ENCODE measurements around the gene FAM120B. TPM values are rescaled to one million over a fixed set of nuclear protein-coding genes. Genes with fewer than 3 reads are reported as not detected.

The FAM120B gene
- total RNA-seq, 1 experiment from 2014 or later: 25.2 TPM

GRCh38 chr6:170286246-170286933, 20.2 kb upstream of the FAM120B start:
- CTCF ChIA-PET: no interaction called here
- no peaks in the 10 kb centered on the region for H3K79me2 ChIP-seq (ENCODE audit: insufficient read depth, low read length)
- H3K27ac ChIP-seq (ENCODE audit: low read depth, low read length): no peak overlapping the region
- no TSS peak for BruUV-seq (replicated peaks)
- no peaks in the 10 kb centered on the region for H3K9me3 ChIP-seq (ENCODE audit: control insufficient read depth in 1 of 2, insufficient read depth in 1 of 2, low read depth in 1 of 2, low read length in 2 of 2)
- DNase-seq (ENCODE audit: low read depth, low spot score) (no peak), ATAC-seq (no peak)
- H4K20me1 ChIP-seq (ENCODE audit: insufficient read depth): no peaks in the 10 kb centered on the region
- intact Hi-C loops (cut with micrococcal nuclease): no loop called here
- no peaks in the 10 kb centered on the region for H3K27me3 ChIP-seq (ENCODE audit: insufficient read depth, low read length)
- no peak overlapping the region for H3K4me2 ChIP-seq (ENCODE audit: low read length)
- POLR2A ChIA-PET: no interaction called here
- RAD21 ChIA-PET (ENCODE audit: low non-redundant PET in 1 of 2, low total read pairs in 2 of 2, uncharacterized antibody in 2 of 2, unreplicated experiment in 2 of 2): no interaction called here
- H3K9ac ChIP-seq (ENCODE audit: low read length): no peak overlapping the region
- no peaks in the 10 kb centered on the region for H3K9me2 ChIP-seq (ENCODE audit: insufficient read depth)
- peaks cover 0 to 7% of the 10 kb centered on the region in 2 experiments; a peak in 2 of 4 replicates for H3K4me1 ChIP-seq (ENCODE audit: control insufficient read depth in 1 of 2, insufficient read depth in 2 of 2, low read length in 2 of 2)
- TF ChIP-seq SP1 (IDR thresholded peaks at IDR 0.05; ENCODE audit: low read depth) (no peak), CBX3 (IDR thresholded peaks at IDR 0.05; ENCODE audit: low read depth) (no peak)
- H3K36me3 ChIP-seq (ENCODE audit: control insufficient read depth in 1 of 2, insufficient read depth in 2 of 2, low read length in 2 of 2): no peaks in the 10 kb centered on the region; a peak in 1 of 4 replicates
- H2AFZ ChIP-seq (ENCODE audit: low read depth, low read length, poor library complexity, severe bottlenecking): no peak overlapping the region
- no peak overlapping the region for H3K4me3 ChIP-seq (replicated peaks in 1 of 2; ENCODE audit: low read depth in 1 of 2, low read length in 2 of 2)

DNA sequence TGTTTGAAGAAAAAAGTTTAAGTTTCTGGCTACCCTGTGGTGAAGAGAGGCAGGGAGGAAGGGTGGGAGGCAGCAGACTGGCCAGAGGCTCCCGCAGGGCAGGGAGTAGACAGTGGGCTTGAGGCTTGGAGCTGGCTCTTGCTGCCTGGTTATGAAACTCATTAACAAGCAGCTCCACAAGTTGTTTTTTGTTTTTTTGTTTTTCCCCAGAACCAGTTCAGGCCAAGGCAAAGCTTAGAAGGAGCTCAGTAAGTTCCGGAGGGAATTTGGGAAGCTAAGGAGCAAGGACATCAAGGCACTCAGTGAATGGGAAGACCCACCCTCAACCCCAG, 19.7 kb upstream of the FAM120B start:
- Histone ChIP-seq H2AFZ (ENCODE audit: low read depth, low read length, poor library complexity, severe bottlenecking) (no peak overlapping the region), H3K9ac (ENCODE audit: low read length) (no peak overlapping the region), H3K27me3 (ENCODE audit: insufficient read depth, low read length) (no peaks in the 10 kb centered on the region), H3K79me2 (ENCODE audit: insufficient read depth, low read length) (no peaks in the 10 kb centered on the region), H3K9me2 (ENCODE audit: insufficient read depth) (no peaks in the 10 kb centered on the region), H3K4me1 (ENCODE audit: control insufficient read depth in 1 of 2, insufficient read depth in 2 of 2, low read length in 2 of 2) (peaks cover 0 to 7% of the 10 kb centered on the region in 2 experiments; a peak in 2 of 4 replicates), H3K4me2 (ENCODE audit: low read length) (no peak overlapping the region), H3K4me3 (replicated peaks in 1 of 2; ENCODE audit: low read depth in 1 of 2, low read length in 2 of 2) (no peak overlapping the region), H3K9me3 (ENCODE audit: control insufficient read depth in 1 of 2, insufficient read depth in 1 of 2, low read depth in 1 of 2, low read length in 2 of 2) (no peaks in the 10 kb centered on the region), H4K20me1 (ENCODE audit: insufficient read depth) (no peaks in the 10 kb centered on the region), H3K27ac (ENCODE audit: low read depth, low read length) (no peak overlapping the region), H3K36me3 (ENCODE audit: control insufficient read depth in 1 of 2, insufficient read depth in 2 of 2, low read length in 2 of 2) (no peaks in the 10 kb centered on the region; a peak in 1 of 4 replicates)
- POLR2A ChIA-PET: no interaction called here
- DNase-seq (ENCODE audit: low read depth, low spot score): no peak
- intact Hi-C loops (cut with micrococcal nuclease): no loop called here
- CTCF ChIA-PET: no interaction called here
- no TSS peak for BruUV-seq (replicated peaks)
- no peak for ATAC-seq
- RAD21 ChIA-PET (ENCODE audit: low non-redundant PET in 1 of 2, low total read pairs in 2 of 2, uncharacterized antibody in 2 of 2, unreplicated experiment in 2 of 2): no interaction called here
- TF ChIP-seq, protein P1, sequence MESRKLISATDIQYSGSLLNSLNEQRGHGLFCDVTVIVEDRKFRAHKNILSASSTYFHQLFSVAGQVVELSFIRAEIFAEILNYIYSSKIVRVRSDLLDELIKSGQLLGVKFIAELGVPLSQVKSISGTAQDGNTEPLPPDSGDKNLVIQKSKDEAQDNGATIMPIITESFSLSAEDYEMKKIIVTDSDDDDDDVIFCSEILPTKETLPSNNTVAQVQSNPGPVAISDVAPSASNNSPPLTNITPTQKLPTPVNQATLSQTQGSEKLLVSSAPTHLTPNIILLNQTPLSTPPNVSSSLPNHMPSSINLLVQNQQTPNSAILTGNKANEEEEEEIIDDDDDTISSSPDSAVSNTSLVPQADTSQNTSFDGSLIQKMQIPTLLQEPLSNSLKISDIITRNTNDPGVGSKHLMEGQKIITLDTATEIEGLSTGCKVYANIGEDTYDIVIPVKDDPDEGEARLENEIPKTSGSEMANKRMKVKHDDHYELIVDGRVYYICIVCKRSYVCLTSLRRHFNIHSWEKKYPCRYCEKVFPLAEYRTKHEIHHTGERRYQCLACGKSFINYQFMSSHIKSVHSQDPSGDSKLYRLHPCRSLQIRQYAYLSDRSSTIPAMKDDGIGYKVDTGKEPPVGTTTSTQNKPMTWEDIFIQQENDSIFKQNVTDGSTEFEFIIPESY (IDR thresholded peaks at IDR 0.05; ENCODE audit: extremely low read depth, insufficient replicate concordance, low read length): no peak
- no peak for TF ChIP-seq RAD21 (IDR thresholded peaks at IDR 0.05; ENCODE audit: low read depth)
- no peak for TF ChIP-seq CEBPB (IDR thresholded peaks at IDR 0.05; ENCODE audit: low read depth)
- no peak for TF ChIP-seq SP1 (IDR thresholded peaks at IDR 0.05; ENCODE audit: low read depth)
- TF ChIP-seq CBX3 (IDR thresholded peaks at IDR 0.05; ENCODE audit: low read depth): no peak
- no peak for TF ChIP-seq YY1 (IDR thresholded peaks at IDR 0.05; ENCODE audit: extremely low read depth, insufficient replicate concordance, low read depth, low read length)
- TF ChIP-seq, protein P2, sequence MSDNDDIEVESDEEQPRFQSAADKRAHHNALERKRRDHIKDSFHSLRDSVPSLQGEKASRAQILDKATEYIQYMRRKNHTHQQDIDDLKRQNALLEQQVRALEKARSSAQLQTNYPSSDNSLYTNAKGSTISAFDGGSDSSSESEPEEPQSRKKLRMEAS (IDR thresholded peaks at IDR 0.05): no peak
- no peak for TF ChIP-seq FOSL1 (IDR thresholded peaks at IDR 0.05; ENCODE audit: low read depth)
- TF ChIP-seq ZNF274 (IDR thresholded peaks at IDR 0.05; ENCODE audit: low read depth, low read length): no peak
- TF ChIP-seq, protein P3, sequence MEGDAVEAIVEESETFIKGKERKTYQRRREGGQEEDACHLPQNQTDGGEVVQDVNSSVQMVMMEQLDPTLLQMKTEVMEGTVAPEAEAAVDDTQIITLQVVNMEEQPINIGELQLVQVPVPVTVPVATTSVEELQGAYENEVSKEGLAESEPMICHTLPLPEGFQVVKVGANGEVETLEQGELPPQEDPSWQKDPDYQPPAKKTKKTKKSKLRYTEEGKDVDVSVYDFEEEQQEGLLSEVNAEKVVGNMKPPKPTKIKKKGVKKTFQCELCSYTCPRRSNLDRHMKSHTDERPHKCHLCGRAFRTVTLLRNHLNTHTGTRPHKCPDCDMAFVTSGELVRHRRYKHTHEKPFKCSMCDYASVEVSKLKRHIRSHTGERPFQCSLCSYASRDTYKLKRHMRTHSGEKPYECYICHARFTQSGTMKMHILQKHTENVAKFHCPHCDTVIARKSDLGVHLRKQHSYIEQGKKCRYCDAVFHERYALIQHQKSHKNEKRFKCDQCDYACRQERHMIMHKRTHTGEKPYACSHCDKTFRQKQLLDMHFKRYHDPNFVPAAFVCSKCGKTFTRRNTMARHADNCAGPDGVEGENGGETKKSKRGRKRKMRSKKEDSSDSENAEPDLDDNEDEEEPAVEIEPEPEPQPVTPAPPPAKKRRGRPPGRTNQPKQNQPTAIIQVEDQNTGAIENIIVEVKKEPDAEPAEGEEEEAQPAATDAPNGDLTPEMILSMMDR (IDR thresholded peaks at IDR 0.05 in 2 of 3, conservative IDR thresholded peaks at IDR 0.05 in 1 of 3; ENCODE audit: borderline replicate concordance in 1 of 3, insufficient read depth in 1 of 3, low read depth in 2 of 3, low read length in 2 of 3): no peak
- no peak for TF ChIP-seq EGR1 (IDR thresholded peaks at IDR 0.05; ENCODE audit: low read depth)
- TF ChIP-seq TCF7L2 (IDR thresholded peaks at IDR 0.05; ENCODE audit: borderline replicate concordance, extremely low read depth, insufficient read depth, insufficient read length): no peak
- no peak for TF ChIP-seq POLR2A (IDR thresholded peaks at IDR 0.05; ENCODE audit: borderline replicate concordance, extremely low read depth, insufficient read depth, insufficient read length)
- no peak for TF ChIP-seq ZFX (IDR thresholded peaks at IDR 0.05)
- TF ChIP-seq ELF1 (IDR thresholded peaks at IDR 0.05; ENCODE audit: borderline replicate concordance, low read depth): no peak

All from HCT116 (cell line).